Measurements from ENCODE around the gene TSEN54.
A peak's percentile ranks its signal among the peaks of the same experiment; 100 is the strongest.
"Not testable (repeated sequence)": the region's sequence is repeated elsewhere in the genome, so short reads cannot be mapped to it uniquely, and the experiment has no call there.

The TSEN54 gene

DNA sequence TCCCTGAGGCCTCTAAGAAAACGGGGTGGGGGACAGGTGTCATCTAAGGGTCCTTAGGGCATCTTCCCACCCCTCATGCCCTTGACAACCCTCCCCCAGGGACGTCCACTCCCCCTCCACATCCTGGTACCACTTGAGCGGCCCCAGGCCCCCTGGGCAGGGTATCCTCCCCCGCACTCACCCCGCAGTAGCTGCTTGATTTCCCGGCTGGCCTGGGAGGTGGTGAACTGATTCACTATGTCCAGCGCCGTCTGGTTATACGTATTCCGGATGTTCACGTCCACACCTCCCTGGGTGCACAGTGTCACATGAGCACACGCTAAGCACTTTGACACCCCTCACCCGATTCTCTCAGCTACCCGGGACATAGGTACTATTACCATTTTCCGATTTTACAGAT, 10.7 kb upstream of the TSEN54 start:
- no peak for DNase-seq

DNA sequence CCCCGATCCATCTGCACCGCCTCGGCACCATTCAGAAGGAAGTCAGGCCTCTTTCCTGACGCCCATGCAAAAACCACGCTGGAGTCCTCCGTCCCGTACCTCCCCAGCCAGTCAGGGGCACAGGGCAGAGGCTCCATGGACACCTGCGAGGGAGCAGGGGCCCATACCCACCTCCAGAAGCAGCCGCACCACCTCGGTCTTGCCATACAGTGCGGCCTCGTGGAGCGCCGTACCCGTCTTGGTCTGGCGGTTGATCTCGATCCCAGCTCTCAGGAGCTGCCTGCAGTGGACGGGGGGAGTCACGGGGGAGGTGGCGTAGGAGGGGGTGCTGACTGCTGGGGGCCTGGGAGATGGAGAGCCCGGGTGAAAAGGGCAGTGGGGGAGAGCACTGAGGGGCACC, 10.2 kb upstream of the TSEN54 start:
- no peak for DNase-seq

DNA sequence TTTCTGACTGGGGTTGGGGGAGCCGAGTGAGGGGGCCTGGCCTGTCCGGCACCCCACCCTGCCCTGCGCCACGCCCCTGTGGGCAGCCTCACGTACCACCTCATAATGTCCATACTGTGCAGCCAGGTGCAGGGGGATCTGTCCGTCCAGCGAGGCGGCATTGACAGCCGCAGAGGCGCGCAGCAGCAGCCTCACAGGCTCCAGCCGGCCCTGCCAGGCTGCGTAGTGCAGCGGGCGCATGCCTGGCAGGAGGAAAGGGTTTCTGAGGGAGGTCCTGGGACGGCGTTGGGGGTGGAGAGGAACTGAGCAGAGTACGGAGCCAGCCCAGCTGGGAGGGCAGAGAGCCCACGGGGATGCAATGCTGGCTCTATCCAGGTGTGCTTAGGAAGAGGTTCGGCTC, 9.4 kb upstream of the TSEN54 start:
- DNase-seq: no peak

DNA sequence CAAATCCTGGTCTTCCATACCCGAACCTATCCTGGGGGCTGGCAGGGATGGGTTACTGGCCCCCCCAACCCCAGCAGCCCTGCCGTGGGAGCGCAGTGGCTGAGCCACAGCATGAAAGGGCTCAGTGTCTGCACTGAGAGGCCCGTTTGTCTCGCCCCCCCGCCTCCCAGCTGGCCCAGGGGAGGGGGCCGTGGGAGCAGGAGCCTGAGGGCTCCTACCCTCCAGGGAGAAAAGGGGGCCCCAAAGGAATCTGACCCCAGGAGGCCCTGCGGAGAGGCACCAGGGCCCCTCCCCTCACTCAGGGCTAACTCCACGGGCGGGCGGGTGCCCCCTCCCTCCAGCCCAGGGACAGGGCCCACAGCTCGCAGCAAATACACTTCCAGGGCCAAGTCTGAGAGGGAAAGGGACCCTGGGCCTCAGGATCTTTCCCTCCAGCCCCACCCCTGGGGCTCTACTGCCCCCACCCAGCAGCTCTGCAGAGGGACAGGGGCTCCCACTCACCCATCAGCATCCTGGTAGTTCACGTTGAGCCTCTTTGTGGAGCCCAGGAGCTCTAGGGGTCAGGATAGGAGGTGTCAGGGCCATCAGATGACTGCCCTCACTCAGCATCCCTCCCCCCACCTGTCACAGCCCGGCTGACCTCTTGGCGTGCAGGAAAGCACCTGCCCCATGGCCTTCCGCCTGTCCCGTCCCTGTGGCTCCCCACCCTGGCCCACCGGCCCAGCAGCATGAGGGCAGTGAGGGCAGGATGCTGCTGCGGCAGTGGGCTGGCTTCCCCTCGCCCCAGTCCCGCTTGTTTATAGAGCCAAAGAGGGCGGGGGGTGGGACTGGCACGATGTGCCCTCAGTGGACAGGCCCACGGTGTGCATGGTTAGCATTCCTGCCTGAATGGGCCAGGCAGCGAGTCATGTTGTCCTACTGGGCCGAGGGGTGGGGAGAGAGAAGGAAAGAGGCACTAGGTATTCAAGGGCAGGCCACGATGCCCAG, 8.3 kb upstream of the TSEN54 start:
- DNase-seq: no peak

DNA sequence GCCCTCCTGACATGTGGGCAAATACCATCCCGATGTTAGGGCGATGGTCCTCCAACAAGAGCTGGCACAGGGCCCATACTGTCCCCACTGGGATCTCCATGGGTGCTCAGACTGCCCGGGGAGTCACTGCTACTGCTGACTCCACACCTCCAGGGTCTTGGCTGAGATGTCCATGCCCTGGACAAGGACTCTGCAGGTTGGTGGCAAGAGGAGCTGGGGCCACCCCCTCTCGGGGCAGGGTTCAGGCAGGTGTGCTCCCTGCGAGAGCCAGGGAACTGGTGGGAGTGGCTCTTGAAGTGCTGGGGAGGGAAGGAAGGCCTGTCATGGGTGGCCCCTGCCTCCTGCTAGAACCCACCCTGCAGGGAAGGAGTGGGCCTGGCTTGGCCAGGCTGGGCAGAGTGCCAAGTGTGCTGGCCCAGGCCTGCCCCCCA, 7.4 kb upstream of the TSEN54 start:
- DNase-seq: no peak

DNA sequence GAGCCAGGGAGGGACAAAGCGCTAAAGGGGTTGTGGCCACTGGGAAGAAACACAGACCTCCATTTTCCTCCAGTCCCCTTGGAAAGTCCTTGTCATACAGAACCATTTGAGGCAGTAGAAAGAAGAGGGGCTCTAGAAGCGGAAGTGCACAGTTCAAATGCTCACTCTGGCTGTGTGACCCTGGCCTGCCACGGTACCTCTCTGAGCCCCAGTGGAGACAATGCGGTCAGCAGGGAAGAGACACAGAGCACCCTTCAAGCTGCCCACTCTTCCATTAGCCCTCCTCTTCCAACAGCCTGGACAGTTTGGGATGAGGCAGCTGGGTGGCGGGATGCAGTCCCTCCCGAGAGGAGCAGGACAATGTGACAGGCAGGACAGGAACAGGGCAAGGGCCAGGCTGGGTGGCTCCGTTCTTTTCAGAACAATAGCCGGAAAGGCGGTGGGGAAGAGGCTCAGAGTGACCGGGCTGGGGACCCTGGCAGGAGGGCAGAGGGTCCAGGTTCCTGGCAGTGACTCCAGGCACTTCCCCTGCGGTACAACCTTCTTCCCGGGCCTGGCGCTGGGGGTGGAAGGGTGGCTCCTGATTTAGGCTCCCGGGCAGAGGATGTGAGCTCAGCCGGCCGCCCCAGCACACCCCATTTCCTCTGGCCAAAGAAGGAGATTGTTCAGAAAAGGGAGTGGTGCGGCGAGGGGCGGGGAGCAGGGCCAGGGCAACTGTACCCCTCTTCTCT, 6.6 kb upstream of the TSEN54 start:
- no peak for DNase-seq

DNA sequence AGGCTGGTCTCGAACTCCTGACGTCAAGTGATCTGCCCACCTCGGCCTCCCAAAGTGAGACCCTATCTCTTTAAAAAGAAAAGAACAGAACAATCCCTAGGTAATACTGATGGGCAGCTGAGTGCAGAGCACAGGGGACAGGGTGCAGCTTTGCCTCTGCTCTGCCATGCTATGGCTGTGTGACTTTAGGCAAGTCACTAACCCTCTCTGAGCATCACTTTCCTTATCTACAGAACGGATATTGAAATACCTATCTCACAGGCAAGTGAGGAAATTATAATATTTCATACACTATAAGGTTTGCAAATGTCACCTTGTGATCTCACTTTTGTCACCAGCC, 5.1 kb upstream of the TSEN54 start:
- no peak for DNase-seq

DNA sequence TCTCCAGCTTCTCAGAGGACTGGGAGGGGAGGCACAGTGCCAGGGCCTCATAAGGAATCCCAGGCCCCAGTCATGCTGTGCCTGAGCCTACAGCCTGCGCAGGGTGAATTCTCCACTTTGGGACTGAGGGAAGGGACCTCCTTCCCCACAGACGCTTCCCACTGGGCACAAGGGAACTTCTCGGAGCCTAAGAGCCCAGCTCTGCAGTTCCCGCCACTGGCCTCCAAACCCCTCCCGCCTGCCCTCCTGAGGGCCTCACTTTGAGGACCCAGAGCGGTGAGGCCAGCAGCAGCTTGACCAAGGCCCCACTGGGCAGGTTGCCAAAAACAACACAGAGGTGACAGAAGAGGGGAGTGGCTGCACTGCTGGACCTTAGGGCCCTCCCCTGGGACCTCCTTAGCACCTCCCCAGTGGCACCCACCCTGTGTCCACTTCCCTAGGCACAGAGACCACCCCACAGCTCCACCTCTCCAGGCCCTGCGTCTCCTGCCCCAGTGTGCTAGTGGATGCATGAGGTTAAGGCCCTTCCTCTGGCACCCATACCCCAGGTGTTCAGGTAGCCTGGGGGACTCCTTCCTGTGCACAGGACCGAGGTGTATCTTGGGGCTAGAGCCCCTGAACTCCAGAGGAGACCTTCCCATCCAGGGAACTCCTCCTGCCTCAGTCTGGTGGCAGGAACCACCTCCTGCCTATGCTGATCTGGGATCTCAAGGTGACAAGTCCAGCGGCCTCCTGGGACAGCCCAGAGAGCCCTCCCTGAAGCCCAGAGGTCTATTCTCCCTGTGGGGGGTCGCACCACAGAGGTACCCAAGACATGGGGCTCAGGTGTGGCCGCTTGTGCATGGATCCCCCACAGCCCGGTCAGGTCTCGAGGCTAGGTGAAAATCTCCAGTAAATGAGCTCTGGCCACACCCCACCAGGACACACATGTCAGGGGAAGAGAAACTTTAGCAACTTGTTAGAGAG, 4.4 kb upstream of the TSEN54 start:
- DNase-seq: no peak

DNA sequence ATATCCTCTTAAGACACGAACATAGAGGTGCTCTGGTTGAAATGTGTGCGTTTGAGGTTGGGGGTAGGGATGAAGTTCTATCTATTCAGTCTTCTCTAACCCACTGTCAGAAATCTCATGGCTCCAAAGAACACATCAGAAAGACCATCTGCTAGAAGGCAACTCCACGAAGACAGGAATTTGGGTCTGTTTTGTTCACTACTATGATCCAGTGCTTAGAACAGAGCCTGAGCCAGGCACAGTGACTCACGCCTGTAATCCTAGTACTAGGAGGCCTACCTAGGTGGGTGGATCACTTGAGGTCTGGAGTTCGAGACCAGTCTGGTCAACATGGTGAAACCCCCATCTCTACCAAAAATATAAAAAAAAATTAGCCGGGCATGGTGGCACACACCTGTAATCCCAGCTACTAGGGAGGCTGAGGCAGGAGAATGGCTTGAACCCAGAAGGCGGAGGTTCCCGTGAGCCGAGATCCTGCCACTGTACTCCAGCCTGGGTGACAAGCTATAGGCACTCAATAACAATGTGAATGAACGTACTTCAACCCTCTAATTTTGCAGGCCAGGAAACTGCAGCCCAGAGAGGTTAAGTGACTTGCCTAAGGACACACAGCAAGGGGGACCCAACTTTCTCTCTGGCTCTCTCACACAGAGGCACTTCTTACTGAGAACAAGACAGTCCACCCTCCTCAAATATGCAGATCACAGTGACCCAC, 3.2 kb upstream of the TSEN54 start:
- DNase-seq: no peak

DNA sequence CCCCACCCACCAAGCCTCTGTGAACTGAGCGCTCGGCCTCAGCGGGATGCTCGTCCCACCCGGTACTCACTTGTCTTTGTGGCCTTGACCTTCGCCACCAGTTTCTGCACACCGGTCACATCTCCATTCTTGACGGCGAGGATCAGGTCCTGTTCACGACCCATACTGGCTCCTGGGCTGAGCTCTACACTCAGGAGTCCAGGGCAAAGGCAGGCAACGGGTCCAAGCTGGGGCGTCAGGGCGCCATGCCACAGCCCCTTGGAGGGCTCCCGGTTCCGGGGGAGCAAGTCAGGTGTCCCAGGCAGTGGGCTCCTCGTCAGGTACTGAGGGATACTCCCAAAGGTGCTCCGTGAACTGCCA, 2.7 kb upstream of the TSEN54 start:
- DNase-seq: no peak

DNA sequence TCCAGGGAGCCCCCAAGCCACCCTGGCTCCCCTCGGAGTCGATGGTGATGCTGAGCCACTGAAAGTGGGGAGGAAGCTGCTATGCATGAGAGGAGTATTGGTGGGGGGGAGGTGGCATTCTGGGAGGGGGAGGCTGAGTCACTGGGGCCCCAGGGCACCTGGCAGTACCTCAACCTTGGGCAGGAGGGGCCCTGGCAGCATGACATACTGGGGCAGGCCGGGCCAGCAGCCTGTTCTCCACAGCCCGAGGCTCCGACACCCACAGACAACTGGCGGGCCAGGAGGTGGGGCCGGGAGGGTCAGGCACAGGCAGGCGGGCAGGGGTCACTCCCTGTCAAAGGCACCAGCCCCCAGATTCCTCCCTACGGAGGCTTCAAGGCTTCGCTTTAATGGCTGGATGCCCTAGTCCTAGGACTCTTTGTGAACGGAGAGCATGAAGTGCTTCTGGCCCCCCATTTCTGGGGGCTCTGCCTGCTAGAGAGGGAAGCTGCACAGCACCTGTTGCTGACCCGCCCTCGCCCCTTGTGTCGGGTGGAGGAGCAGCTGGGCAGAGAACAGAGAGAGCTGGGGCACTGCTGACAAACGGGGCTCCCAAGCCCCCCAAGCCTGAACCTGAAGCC, 1.9 kb upstream of the TSEN54 start:
- DNase-seq: no peak

DNA sequence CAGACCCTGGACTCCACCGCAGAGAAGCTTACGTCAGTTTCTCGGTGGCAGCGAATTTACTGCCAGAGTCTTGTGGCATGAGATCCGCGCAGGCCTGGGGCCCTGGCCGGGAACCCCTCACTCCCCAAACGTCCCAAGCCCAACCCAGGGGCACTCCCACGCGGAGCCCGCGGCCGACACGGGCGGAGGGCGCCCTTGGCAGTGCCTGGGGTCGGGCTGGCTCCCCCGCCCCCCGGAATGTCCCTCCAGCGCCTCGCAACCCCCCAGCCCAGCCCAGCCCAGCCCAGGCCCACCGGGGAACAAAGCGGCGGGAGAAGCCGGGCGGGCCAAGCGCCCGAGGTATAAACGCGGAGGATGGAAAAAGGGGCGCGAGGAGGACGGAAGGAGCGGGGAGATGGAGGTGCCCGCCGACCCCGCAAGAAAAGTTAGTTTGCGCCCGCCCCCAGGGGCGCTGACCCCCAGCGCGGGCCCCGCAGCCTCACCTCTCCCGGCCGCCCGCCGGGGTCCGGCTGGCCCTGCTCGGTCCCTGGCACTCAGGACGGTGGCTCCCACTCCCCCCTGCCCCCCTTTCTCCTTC, 1.3 kb upstream of the TSEN54 start:
- DNase-seq: no peak

DNA sequence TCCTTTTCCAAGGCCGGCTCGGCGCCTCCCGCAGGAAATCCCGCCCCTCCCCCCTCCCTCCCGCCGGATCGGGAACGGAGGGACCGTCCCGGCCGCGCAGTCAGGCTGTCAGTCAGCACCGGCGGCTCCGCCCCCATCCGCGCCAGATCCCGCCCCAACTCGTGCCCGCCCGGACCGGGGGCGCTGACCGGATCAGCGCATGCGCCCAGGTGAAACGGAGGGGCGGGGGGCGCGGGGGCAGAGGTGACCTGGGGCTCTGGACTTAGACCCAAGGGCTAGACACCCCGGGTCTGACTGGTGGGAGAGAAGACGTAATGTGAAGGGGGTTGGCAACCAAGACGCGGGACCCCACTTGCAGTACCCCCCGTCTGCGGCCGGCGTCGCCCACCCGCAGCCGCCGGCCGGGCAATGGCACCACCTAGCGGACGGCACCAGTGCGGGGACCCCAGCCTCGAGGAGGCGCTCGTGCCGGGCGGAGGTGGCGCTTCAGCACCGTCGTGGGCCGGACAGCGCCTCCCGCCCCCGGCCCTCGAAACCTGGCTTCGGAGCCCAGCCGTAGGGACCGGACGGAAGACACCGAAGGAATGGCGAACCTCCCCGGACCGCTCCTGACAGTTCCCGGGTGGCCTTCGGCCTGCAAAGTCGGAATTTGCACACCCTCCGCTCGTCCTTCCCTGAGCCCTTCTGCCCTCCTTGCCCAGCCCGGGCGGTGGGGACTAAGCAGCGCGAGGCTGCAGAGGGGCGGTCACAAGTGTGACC, 653 bp upstream of the TSEN54 start, which contains the start of gene CASKIN2:
Gene CASKIN2, minus strand, starts transcription at position 42 of the 759 bp plus-strand sequence. CDS start 1,733 bp downstream, outside the sequence.
- peak; percentile 60 to 71 (median 63) for DNase-seq

DNA sequence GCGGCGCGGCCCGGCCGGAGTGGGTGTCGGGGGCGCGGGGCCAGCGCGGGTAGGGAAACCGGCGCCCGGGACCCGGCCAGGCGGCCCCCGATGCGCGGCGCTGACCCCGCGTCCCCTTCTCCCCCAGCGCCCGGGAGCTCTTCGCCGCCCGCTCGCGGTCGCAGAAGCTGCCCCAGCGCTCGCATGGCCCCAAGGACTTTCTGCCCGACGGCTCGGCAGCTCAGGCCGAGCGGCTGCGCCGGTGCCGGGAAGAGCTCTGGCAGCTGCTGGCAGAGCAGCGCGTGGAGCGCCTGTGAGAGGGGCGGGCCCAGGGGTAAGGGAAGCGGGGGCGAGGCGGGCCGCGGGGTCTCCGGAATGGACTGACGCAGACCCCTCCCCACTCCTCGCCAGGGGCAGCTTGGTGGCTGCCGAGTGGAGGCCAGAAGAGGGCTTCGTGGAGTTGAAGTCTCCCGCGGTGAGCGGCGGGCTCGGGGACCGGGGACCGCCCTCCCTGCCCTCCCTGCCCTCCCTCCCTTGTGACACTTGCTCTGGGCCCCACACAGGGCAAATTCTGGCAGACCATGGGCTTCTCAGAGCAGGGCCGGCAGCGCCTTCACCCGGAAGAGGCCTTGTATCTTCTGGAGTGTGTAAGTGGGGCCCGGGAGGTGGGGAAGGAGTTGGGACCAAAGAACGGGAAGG, 430 bp downstream of the TSEN54 start:
- peak in 1 of 4 experiments; percentile 32 for DNase-seq

DNA sequence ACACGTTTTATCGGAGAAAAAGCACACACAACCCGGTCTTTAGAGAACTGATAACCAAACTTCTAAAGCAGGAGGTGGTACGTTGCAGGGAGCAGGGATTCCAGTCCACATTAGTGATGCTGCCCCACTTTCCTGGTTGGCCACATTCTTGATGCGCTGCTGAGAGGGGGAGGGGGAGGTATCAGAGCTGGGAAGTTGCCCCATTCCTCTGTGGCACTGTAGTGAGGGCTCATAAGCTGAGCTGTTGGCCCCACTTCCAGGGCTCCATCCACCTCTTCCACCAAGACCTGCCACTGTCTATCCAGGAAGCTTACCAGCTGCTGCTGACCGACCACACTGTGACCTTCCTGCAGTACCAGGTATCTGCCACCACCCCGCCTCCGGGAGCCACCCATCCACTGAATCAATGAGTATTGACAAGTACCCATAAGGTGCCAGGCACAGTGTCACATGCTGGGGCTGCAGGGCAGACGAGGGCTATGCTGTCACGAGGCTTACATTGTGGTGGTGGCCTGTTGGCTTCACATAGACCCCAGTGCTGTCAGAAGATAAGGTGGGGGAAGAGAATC, 1.1 kb downstream of the TSEN54 start:
- peak in 1 of 4 experiments; percentile 16 for DNase-seq

DNA sequence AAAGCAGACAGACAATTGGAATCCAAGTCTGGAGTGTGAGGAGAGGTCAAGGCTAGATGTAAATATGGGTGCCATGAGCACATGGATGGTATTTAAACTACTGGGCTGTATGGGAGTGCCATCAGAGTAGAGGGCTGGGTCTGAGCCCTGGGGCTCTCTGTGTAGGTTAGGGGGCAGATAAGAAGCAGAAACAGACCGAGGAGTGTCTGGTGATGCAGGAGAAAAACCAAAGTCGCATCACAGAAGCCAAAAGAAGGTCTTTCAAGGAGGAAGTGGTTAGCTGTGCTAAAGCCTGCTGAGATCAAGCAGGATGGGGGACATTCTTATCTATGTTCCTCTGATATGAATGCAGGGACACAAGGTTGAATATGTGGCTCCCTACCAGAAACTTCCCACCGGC, 1.9 kb downstream of the TSEN54 start:
- peak in 1 of 4 experiments; percentile 19 for DNase-seq

DNA sequence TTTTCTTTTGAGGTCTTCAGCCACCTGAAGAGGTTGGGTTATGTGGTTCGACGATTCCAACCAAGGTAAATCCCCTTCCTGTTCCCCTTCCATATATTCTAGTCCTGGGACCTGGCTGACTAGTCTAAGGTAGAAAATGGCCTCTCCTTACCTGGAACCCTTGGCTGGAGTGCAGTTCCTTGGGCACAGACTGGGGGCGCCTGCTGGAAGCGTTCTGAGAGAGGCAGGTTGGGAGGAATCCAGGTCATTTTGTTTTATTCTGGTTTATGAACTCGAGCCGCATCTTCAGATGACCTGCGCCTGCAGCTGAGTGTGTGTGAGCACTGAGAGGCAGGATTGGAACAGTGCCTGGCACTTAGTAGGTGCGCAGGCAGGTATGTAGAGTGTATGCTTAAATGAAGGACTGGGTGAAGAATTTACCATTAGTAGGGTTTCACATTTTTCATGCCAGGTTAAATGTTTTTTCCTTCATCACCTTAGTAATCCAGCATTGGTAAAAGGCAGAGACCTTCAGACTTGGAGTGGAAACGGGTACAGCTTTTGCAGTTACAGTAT, 2.7 kb downstream of the TSEN54 start:
- DNase-seq: no peak

DNA sequence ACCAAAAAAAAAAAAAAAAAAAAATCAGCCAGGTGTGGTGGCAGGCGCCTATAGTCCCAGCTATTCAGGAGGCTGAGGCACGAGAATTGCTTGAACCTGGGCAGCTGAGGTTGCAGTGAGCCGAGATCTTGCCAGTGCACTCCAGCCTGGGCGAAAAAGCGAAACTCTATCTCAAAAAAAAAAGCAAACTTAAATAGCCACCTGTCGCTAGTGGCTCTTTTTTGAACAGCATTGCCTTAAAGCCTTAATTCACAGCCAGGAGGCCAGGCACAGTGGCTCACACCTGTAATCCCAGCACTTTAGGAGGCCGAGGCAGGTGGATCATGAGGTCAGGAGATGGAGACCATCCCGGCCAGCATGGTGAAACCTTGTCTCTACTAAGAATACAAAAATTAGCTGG, 4.1 kb downstream of the TSEN54 start:
- DNase-seq: not testable (repeated sequence)

DNA sequence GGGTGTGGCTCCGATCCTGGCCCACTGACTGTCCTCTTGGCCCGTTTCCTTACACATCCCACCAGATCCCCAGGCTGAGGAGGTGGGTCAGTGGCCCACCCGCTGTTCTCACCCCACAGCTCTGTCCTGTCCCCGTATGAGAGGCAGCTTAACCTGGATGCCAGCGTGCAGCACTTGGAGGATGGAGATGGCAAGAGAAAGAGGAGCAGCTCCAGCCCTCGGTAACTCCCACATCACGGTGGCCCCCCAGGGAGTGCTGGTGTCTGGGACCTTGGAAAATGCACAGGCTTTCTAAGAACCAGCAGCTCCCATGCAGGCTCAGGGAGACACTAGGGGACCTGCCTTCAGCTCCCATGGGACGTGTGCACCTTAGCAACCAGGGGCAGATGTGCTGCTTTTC, 5.0 kb downstream of the TSEN54 start:
- no peak for DNase-seq
